ENCODE results near the gene COL24A1. TPM values are rescaled to one million over a fixed set of nuclear protein-coding genes. Genes with fewer than 3 reads are reported as not detected.
A peak's percentile ranks its signal among the peaks of the same experiment; 100 is the strongest.
"Not testable (repeated sequence)": the region's sequence is repeated elsewhere in the genome, so short reads cannot be mapped to it uniquely, and the experiment has no call there.

Gene COL24A1
- total RNA-seq, 3 donors from 2014 or later, result not detected

- ATAC-seq (peak in 1 of 2 donors; percentile 40), DNase-seq (no peak)
- no peaks in the 10 kb centered on the region for H3K27me3 Mint-ChIP-seq (ENCODE audit: low read depth)
- H3K4me1 Mint-ChIP-seq (ENCODE audit: low read depth), result no peaks in the 10 kb centered on the region
- no peak overlapping the region for H3K4me3 Mint-ChIP-seq
- H3K36me3 Mint-ChIP-seq (ENCODE audit: insufficient read depth), result no peaks in the 10 kb centered on the region
- no peaks in the 10 kb centered on the region for H3K9me3 Mint-ChIP-seq
These were observed 138.2 kb downstream of the COL24A1 start for GRCh38 chr1:86018283-86018923.

- Mint-ChIP-seq H3K9me3 (no peaks in the 10 kb centered on the region), H3K4me1 (ENCODE audit: low read depth) (no peaks in the 10 kb centered on the region), H3K27me3 (ENCODE audit: low read depth) (no peaks in the 10 kb centered on the region), H3K4me3 (no peak overlapping the region), H3K36me3 (ENCODE audit: insufficient read depth) (no peaks in the 10 kb centered on the region)
- no peak for ATAC-seq
- DNase-seq, result no peak
These were observed 140.4 kb downstream of the COL24A1 start for GRCh38 chr1:86016076-86016759.

GRCh38 chr1:86015375-86015774 lies 141.2 kb downstream of the COL24A1 start:
- H3K4me3 Mint-ChIP-seq, result no peak overlapping the region

GRCh38 chr1:86000601-86001000 lies 156.0 kb downstream of the COL24A1 start:
- Mint-ChIP-seq H3K4me1 (ENCODE audit: low read depth) (no peaks in the 10 kb centered on the region), H3K27me3 (ENCODE audit: low read depth) (no peaks in the 10 kb centered on the region), H3K4me3 (no peak overlapping the region), H3K9me3 (peaks cover 7% of the 10 kb centered on the region), H3K36me3 (ENCODE audit: insufficient read depth) (no peaks in the 10 kb centered on the region)
- ATAC-seq, result no peak
- no peak for DNase-seq

More at GRCh38 chr1:86015375-86015774, 141.2 kb downstream of the COL24A1 start:
- H3K4me1 Mint-ChIP-seq (ENCODE audit: low read depth), result no peaks in the 10 kb centered on the region
- no peaks in the 10 kb centered on the region for H3K9me3 Mint-ChIP-seq
- H3K36me3 Mint-ChIP-seq (ENCODE audit: insufficient read depth), result no peaks in the 10 kb centered on the region
- H3K27me3 Mint-ChIP-seq (ENCODE audit: low read depth), result no peaks in the 10 kb centered on the region
- no peak for ATAC-seq
- no peak for DNase-seq

GRCh38 chr1:85998105-85998855 lies 158.3 kb downstream of the COL24A1 start:
- no peak overlapping the region for H3K4me3 Mint-ChIP-seq
- no peaks in the 10 kb centered on the region for H3K27me3 Mint-ChIP-seq (ENCODE audit: low read depth)
- H3K36me3 Mint-ChIP-seq (ENCODE audit: insufficient read depth), result no peaks in the 10 kb centered on the region
- DNase-seq, result no peak
- no peak for ATAC-seq
- no peaks in the 10 kb centered on the region for H3K4me1 Mint-ChIP-seq (ENCODE audit: low read depth)
- H3K9me3 Mint-ChIP-seq, result no peaks in the 10 kb centered on the region

- DNase-seq (no peak), ATAC-seq (no peak)
- no peaks in the 10 kb centered on the region for H3K27me3 Mint-ChIP-seq (ENCODE audit: low read depth)
- H3K4me3 Mint-ChIP-seq, result no peak overlapping the region
- no peaks in the 10 kb centered on the region for H3K9me3 Mint-ChIP-seq
- H3K4me1 Mint-ChIP-seq (ENCODE audit: low read depth), result no peaks in the 10 kb centered on the region
- H3K36me3 Mint-ChIP-seq (ENCODE audit: insufficient read depth), result no peaks in the 10 kb centered on the region
These were observed 163.8 kb downstream of the COL24A1 start for GRCh38 chr1:85992791-85993190.

GRCh38 chr1:85991261-85991660 lies 165.3 kb downstream of the COL24A1 start:
- Mint-ChIP-seq H3K4me1 (ENCODE audit: low read depth) (no peaks in the 10 kb centered on the region), H3K4me3 (no peak overlapping the region), H3K27me3 (ENCODE audit: low read depth) (no peaks in the 10 kb centered on the region), H3K9me3 (no peaks in the 10 kb centered on the region), H3K36me3 (ENCODE audit: insufficient read depth) (no peaks in the 10 kb centered on the region)
- no peak for ATAC-seq
- DNase-seq, result no peak

- H3K27me3 Mint-ChIP-seq (ENCODE audit: low read depth), result no peaks in the 10 kb centered on the region
- ATAC-seq, result no peak
- no peak for DNase-seq
- no peaks in the 10 kb centered on the region for H3K36me3 Mint-ChIP-seq (ENCODE audit: insufficient read depth)
- H3K9me3 Mint-ChIP-seq, result peaks cover 4% of the 10 kb centered on the region
- no peaks in the 10 kb centered on the region for H3K4me1 Mint-ChIP-seq (ENCODE audit: low read depth)
- H3K4me3 Mint-ChIP-seq, result no peak overlapping the region
These were observed 171.9 kb downstream of the COL24A1 start for GRCh38 chr1:85984636-85985035.

GRCh38 chr1:85983316-85983715 lies 173.3 kb downstream of the COL24A1 start:
- DNase-seq, result no peak
- Mint-ChIP-seq H3K4me3 (no peak overlapping the region), H3K36me3 (ENCODE audit: insufficient read depth) (no peaks in the 10 kb centered on the region), H3K27me3 (ENCODE audit: low read depth) (no peaks in the 10 kb centered on the region), H3K9me3 (peaks cover 13% of the 10 kb centered on the region), H3K4me1 (ENCODE audit: low read depth) (no peaks in the 10 kb centered on the region)
- no peak for ATAC-seq

- H3K27me3 Mint-ChIP-seq (ENCODE audit: low read depth), result no peaks in the 10 kb centered on the region
- peaks cover 24% of the 10 kb centered on the region for H3K9me3 Mint-ChIP-seq
- no peak for ATAC-seq
- H3K4me1 Mint-ChIP-seq (ENCODE audit: low read depth), result no peaks in the 10 kb centered on the region
- H3K36me3 Mint-ChIP-seq (ENCODE audit: insufficient read depth), result no peaks in the 10 kb centered on the region
- H3K4me3 Mint-ChIP-seq, result no peak overlapping the region
- DNase-seq, result no peak
These were observed 179.9 kb downstream of the COL24A1 start for GRCh38 chr1:85976516-85977205.

- H3K4me3 Mint-ChIP-seq, result no peak overlapping the region
- H3K9me3 Mint-ChIP-seq, result peaks cover 24% of the 10 kb centered on the region
- DNase-seq, result no peak
- H3K4me1 Mint-ChIP-seq (ENCODE audit: low read depth), result no peaks in the 10 kb centered on the region
- no peaks in the 10 kb centered on the region for H3K36me3 Mint-ChIP-seq (ENCODE audit: insufficient read depth)
- ATAC-seq, result no peak
- no peaks in the 10 kb centered on the region for H3K27me3 Mint-ChIP-seq (ENCODE audit: low read depth)
These were observed 180.6 kb downstream of the COL24A1 start for GRCh38 chr1:85975912-85976371.

GRCh38 chr1:85962457-85962856 lies 194.1 kb downstream of the COL24A1 start:
- DNase-seq (no peak), ATAC-seq (no peak)
- H3K27me3 Mint-ChIP-seq (ENCODE audit: low read depth), result no peaks in the 10 kb centered on the region
- no peaks in the 10 kb centered on the region for H3K4me1 Mint-ChIP-seq (ENCODE audit: low read depth)
- H3K9me3 Mint-ChIP-seq, result peaks cover 5% of the 10 kb centered on the region
- H3K4me3 Mint-ChIP-seq, result no peak overlapping the region
- no peaks in the 10 kb centered on the region for H3K36me3 Mint-ChIP-seq (ENCODE audit: insufficient read depth)

- H3K4me1 Mint-ChIP-seq (ENCODE audit: low read depth), result no peaks in the 10 kb centered on the region
- DNase-seq (no peak), ATAC-seq (no peak)
- no peaks in the 10 kb centered on the region for H3K27me3 Mint-ChIP-seq (ENCODE audit: low read depth)
- peaks cover 10% of the 10 kb centered on the region for H3K9me3 Mint-ChIP-seq
- no peaks in the 10 kb centered on the region for H3K36me3 Mint-ChIP-seq (ENCODE audit: insufficient read depth)
- H3K4me3 Mint-ChIP-seq, result no peak overlapping the region
These were observed 198.8 kb downstream of the COL24A1 start for GRCh38 chr1:85957760-85958159.

- not testable (repeated sequence) for H3K36me3 Mint-ChIP-seq (ENCODE audit: insufficient read depth); H3K9me3 Mint-ChIP-seq; H3K4me3 Mint-ChIP-seq; H3K27me3 Mint-ChIP-seq (ENCODE audit: low read depth); ATAC-seq; DNase-seq; H3K4me1 Mint-ChIP-seq (ENCODE audit: low read depth)
These were observed 201.4 kb downstream of the COL24A1 start for GRCh38 chr1:85955218-85955617.
